ENCODE data around the gene PLCL1.

Gene PLCL1

GRCh38 chr2:197997083-197997541 is 192.7 kb downstream of the PLCL1 start:
- no peak for DNase-seq (ENCODE audit: low read depth)
- no peak for TF ChIP-seq MAX (IDR thresholded peaks at IDR 0.05; ENCODE audit: low read depth, low read length)
- no peak for TF ChIP-seq CTCF (IDR thresholded peaks at IDR 0.05; ENCODE audit: low read depth, low read length)
- no peak for TF ChIP-seq POLR2A (IDR thresholded peaks at IDR 0.05; ENCODE audit: extremely low read depth, insufficient read length)
- TF ChIP-seq MYC (IDR thresholded peaks at IDR 0.05; ENCODE audit: low read depth, low read length), result no peak
- no peak overlapping the region for H3K4me3 ChIP-seq (ENCODE audit: low read depth, low read length)

GRCh38 chr2:197998702-197999101 is 194.3 kb downstream of the PLCL1 start:
- no peak overlapping the region for H3K4me3 ChIP-seq (ENCODE audit: low read depth, low read length)
- no peak for DNase-seq (ENCODE audit: low read depth)
- TF ChIP-seq CTCF (IDR thresholded peaks at IDR 0.05; ENCODE audit: low read depth, low read length) (no peak), MAX (IDR thresholded peaks at IDR 0.05; ENCODE audit: low read depth, low read length) (no peak), MYC (IDR thresholded peaks at IDR 0.05; ENCODE audit: low read depth, low read length) (no peak), POLR2A (IDR thresholded peaks at IDR 0.05; ENCODE audit: extremely low read depth, insufficient read length) (no peak)

GRCh38 chr2:198000417-198000816 is 196.0 kb downstream of the PLCL1 start:
- no peak for DNase-seq (ENCODE audit: low read depth)
- H3K4me3 ChIP-seq (ENCODE audit: low read depth, low read length), result no peak overlapping the region
- TF ChIP-seq POLR2A (IDR thresholded peaks at IDR 0.05; ENCODE audit: extremely low read depth, insufficient read length), result no peak
- TF ChIP-seq MYC (IDR thresholded peaks at IDR 0.05; ENCODE audit: low read depth, low read length), result no peak
- no peak for TF ChIP-seq MAX (IDR thresholded peaks at IDR 0.05; ENCODE audit: low read depth, low read length)
- TF ChIP-seq CTCF (IDR thresholded peaks at IDR 0.05; ENCODE audit: low read depth, low read length), result no peak

GRCh38 chr2:198004173-198004572 is 199.8 kb downstream of the PLCL1 start:
- TF ChIP-seq POLR2A (IDR thresholded peaks at IDR 0.05; ENCODE audit: extremely low read depth, insufficient read length) (no peak), MYC (IDR thresholded peaks at IDR 0.05; ENCODE audit: low read depth, low read length) (no peak), CTCF (IDR thresholded peaks at IDR 0.05; ENCODE audit: low read depth, low read length) (no peak), MAX (IDR thresholded peaks at IDR 0.05; ENCODE audit: low read depth, low read length) (no peak)
- DNase-seq (ENCODE audit: low read depth), result no peak

GRCh38 chr2:198004921-198005829 is 200.8 kb downstream of the PLCL1 start:
- TF ChIP-seq MAX (IDR thresholded peaks at IDR 0.05; ENCODE audit: low read depth, low read length), result no peak
- no peak for TF ChIP-seq CTCF (IDR thresholded peaks at IDR 0.05; ENCODE audit: low read depth, low read length)
- TF ChIP-seq MYC (IDR thresholded peaks at IDR 0.05; ENCODE audit: low read depth, low read length), result no peak
- TF ChIP-seq POLR2A (IDR thresholded peaks at IDR 0.05; ENCODE audit: extremely low read depth, insufficient read length), result no peak
- no peak overlapping the region for H3K4me3 ChIP-seq (ENCODE audit: low read depth, low read length)
- DNase-seq (ENCODE audit: low read depth), result no peak

More at GRCh38 chr2:198004173-198004572, 199.8 kb downstream of the PLCL1 start:
- H3K4me3 ChIP-seq (ENCODE audit: low read depth, low read length), result no peak overlapping the region
